ENCODE data around the gene TMEM50B.

GRCh38 chr21:33425825-33426224 is 53.9 kb downstream of the TMEM50B start:
- TF ChIP-seq CTCF (IDR thresholded peaks at IDR 0.05) (no peak), POLR2A (IDR thresholded peaks at IDR 0.05) (no peak)
